SK-N-SH (cell line): Measurements from ENCODE around the gene TOPAZ1. TPM values are rescaled to one million over a fixed set of nuclear protein-coding genes. Genes with fewer than 3 reads are reported as not detected.

Experiments
- CTCF ChIA-PET: fragments of 300-600, 350-600 bp; formaldehyde crosslinking; extraction: SDS; loops from one replicate; lab custom pipeline; 2021; lab: Yijun Ruan, JAX
- POLR2A ChIA-PET: fragments of 350-600 bp; sonication (Branson Sonifier 250); formaldehyde crosslinking; extraction: SDS; loops from one replicate; lab custom pipeline; 2020; ENCODE audit warnings: antibody characterized with exemption, inconsistent platforms; lab: Yijun Ruan, JAX
- DNase-seq: peaks from one replicate; pipeline ENCODE4 v3.0.0; 2012
- H2AFZ ChIP-seq: fragments of 200-600 bp; sonication (generic); 2 replicates; pipeline ENCODE4 v1.8.1; 2016; ENCODE audit warnings: antibody characterized with exemption, mild to moderate bottlenecking, low read depth
- H3F3A ChIP-seq: fragments of 200-600 bp; sonication (generic); replicated peaks from 2 replicates; pipeline ENCODE3; 2016; ENCODE audit warnings: antibody characterized with exemption, mild to moderate bottlenecking; ENCODE audit not compliant: insufficient read depth
- H3K27ac ChIP-seq, 2 experiments: fragments of 200-500 bp in 1 of 2; fragments of 200-600 bp in 1 of 2; sonication (Bioruptor generic) in 1 of 2; sonication (generic), shearing (Covaris generic) in 1 of 2; 2 replicates each; pipeline versions ENCODE4 v1.5.1 to v1.6.1; 2014 to 2016; ENCODE audit warnings: low read depth in 2 of 2, inconsistent platforms in 1 of 2, low read length in 1 of 2, mild to moderate bottlenecking in 1 of 2, mixed read lengths in 1 of 2
- H3K27me3 ChIP-seq: fragments of 200-600 bp; sonication (generic), shearing (Covaris generic); 2 replicates; pipeline ENCODE4 v1.6.1; 2016; ENCODE audit warnings: mixed run types; ENCODE audit not compliant: insufficient read depth
- H3K36me3 ChIP-seq, 2 experiments: fragments of 200-500 bp in 1 of 2; fragments of 200-600 bp in 1 of 2; sonication (Bioruptor generic) in 1 of 2; sonication (generic) in 1 of 2; replicated peaks in 1 of 2; 2 replicates each; pipeline versions ENCODE3 to v1.5.1; 2014 to 2016; ENCODE audit warnings: low read length in 1 of 2, mild to moderate bottlenecking in 1 of 2; ENCODE audit not compliant: insufficient read depth in 2 of 2, control insufficient read depth in 1 of 2
- H3K4me1 ChIP-seq, 2 experiments: fragments of 200-500 bp in 1 of 2; fragments of 200-600 bp in 1 of 2; sonication (Bioruptor generic) in 1 of 2; sonication (generic), shearing (Covaris generic) in 1 of 2; 2 replicates each; pipeline versions ENCODE4 v1.5.1 to v1.6.1; 2014 to 2016; ENCODE audit warnings: low read depth in 1 of 2, low read length in 1 of 2, mixed run types in 1 of 2; ENCODE audit not compliant: insufficient read depth in 2 of 2, control insufficient read depth in 1 of 2
- H3K4me2 ChIP-seq: fragments of 200-600 bp; sonication (generic), shearing (Covaris generic); 2 replicates; pipeline ENCODE4 v1.6.1; 2017; ENCODE audit warnings: mixed run types
- H3K4me3 ChIP-seq, 2 experiments: fragments of 200-500 bp in 1 of 2; fragments of 200-600 bp in 1 of 2; sonication (Bioruptor generic) in 1 of 2; sonication (generic), shearing (Covaris generic) in 1 of 2; 2 replicates each; pipeline versions ENCODE4 v1.5.1 to v1.8.1; 2014 to 2016; ENCODE audit warnings: low read depth in 2 of 2, inconsistent platforms in 1 of 2, low read length in 1 of 2, mild to moderate bottlenecking in 1 of 2, mixed read lengths in 1 of 2, moderate library complexity in 1 of 2
- H3K79me2 ChIP-seq: fragments of 200-600 bp; sonication (generic); 2 replicates; pipeline ENCODE4 v1.8.1; 2017; ENCODE audit warnings: mild to moderate bottlenecking; ENCODE audit not compliant: insufficient read depth
- H3K9ac ChIP-seq: fragments of 200-600 bp; sonication (generic); 2 replicates; pipeline ENCODE4 v1.6.1; 2017; ENCODE audit warnings: mixed run types
- H3K9me2 ChIP-seq: fragments of 200-600 bp; sonication (generic); 2 replicates; pipeline ENCODE4 v1.6.1; 2017; ENCODE audit warnings: mixed run types
- H3K9me3 ChIP-seq: fragments of 200-600 bp; sonication (generic); 2 replicates; pipeline ENCODE4 v1.6.1; 2017; ENCODE audit warnings: mixed run types, mild to moderate bottlenecking, moderate library complexity
- H4K20me1 ChIP-seq: fragments of 200-600 bp; sonication (generic); 2 replicates; pipeline ENCODE4 v1.6.1; 2017; ENCODE audit warnings: mild to moderate bottlenecking, mixed run types; ENCODE audit not compliant: insufficient read depth
- EP300 ChIP-seq, 2 experiments: IDR thresholded peaks; 2 replicates each; pipeline versions ENCODE4 v1.4.0 to v1.6.1; 2012; ENCODE audit warnings: borderline replicate concordance in 1 of 2, low read depth in 1 of 2, low read length in 1 of 2
- FOXJ3 ChIP-seq: sonication (generic); formaldehyde crosslinking; IDR thresholded peaks from 2 replicates; pipeline ENCODE4 v1.5.1; 2020; ENCODE audit warnings: mild to moderate bottlenecking, missing genetic modification reagents
- GABPA ChIP-seq: IDR thresholded peaks from 2 replicates; pipeline ENCODE4 v1.4.0; 2012; ENCODE audit warnings: low read depth, mild to moderate bottlenecking
- MEF2A ChIP-seq: IDR thresholded peaks from 2 replicates; pipeline ENCODE4 v1.4.0; 2012; ENCODE audit warnings: low read depth, borderline replicate concordance
- NRF1 ChIP-seq: IDR thresholded peaks from 2 replicates; pipeline ENCODE4 v1.6.1; 2012; ENCODE audit warnings: low read depth, mild to moderate bottlenecking, low read length
- RAD21 ChIP-seq: IDR thresholded peaks from 2 replicates; pipeline ENCODE4 v1.6.1; 2012; ENCODE audit warnings: mild to moderate bottlenecking, low read length
- SMC3 ChIP-seq: IDR thresholded peaks from 2 replicates; pipeline ENCODE4 v1.6.1; 2012; ENCODE audit warnings: low read depth, low read length, improper control_type of control experiment
- TAF1 ChIP-seq: IDR thresholded peaks from 2 replicates; pipeline ENCODE4 v1.6.1; 2012; ENCODE audit warnings: low read depth, mild to moderate bottlenecking, low read length, moderate library complexity, borderline replicate concordance
- TCF12 ChIP-seq: IDR thresholded peaks from 2 replicates; pipeline ENCODE4 v1.4.0; 2012
- WGBS: methylation state at CpG from one replicate; pipeline ENCODE4 v1.1.6; 2017; ENCODE audit warnings: low lambda C conversion rate; 5-methylcytosine and 5-hydroxymethylcytosine counted together
- polyA plus RNA-seq, 3 experiments: library from polyadenylated mRNA; depleted of rRNA; stranded (reverse); fragments of >200 nt; gene quantifications; 2 replicates each; pipeline ENCODE4 v1.2.3, GENCODE V29; 2012
- TF ChIP-seq, protein P1 (sequence below): IDR thresholded peaks from 2 replicates; pipeline ENCODE4 v1.6.1; 2012; ENCODE audit warnings: mild to moderate bottlenecking, low read depth, low read length, moderate library complexity
- TF ChIP-seq, protein P2 (sequence below): fragments of 150-350 bp; IDR thresholded peaks from 2 replicates; pipeline ENCODE4 v1.6.1; 2016; ENCODE audit warnings: mild to moderate bottlenecking, low read depth, low read length
- TF ChIP-seq, protein P3 (sequence below): IDR thresholded peaks from 2 replicates; pipeline ENCODE4 v1.4.0; 2012; ENCODE audit warnings: low read depth, borderline replicate concordance

The TOPAZ1 gene
- polyA plus RNA-seq, 1 of the 3 experiments (the other 2 are of a cell fraction), result not detected

DNA sequence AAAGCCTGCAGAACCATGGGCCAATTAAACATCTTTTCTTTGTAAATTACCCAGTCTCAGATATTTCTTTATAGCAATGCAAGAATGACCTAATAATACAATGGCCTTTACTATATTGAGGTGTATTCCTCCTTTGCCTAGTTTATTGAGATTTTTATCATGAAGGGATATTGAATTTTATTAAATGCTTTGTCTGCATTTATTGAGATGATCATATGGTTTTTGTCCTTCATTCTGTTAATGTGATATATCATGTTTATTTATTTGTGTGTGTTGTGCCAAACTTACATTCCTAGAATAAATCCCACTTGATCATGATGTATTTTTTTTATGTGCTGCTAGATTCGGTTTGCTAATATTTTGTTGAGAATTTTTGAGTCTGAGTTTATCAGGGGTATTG is 36.2 kb downstream of the TOPAZ1 start (continued):
- TF ChIP-seq, protein P1, sequence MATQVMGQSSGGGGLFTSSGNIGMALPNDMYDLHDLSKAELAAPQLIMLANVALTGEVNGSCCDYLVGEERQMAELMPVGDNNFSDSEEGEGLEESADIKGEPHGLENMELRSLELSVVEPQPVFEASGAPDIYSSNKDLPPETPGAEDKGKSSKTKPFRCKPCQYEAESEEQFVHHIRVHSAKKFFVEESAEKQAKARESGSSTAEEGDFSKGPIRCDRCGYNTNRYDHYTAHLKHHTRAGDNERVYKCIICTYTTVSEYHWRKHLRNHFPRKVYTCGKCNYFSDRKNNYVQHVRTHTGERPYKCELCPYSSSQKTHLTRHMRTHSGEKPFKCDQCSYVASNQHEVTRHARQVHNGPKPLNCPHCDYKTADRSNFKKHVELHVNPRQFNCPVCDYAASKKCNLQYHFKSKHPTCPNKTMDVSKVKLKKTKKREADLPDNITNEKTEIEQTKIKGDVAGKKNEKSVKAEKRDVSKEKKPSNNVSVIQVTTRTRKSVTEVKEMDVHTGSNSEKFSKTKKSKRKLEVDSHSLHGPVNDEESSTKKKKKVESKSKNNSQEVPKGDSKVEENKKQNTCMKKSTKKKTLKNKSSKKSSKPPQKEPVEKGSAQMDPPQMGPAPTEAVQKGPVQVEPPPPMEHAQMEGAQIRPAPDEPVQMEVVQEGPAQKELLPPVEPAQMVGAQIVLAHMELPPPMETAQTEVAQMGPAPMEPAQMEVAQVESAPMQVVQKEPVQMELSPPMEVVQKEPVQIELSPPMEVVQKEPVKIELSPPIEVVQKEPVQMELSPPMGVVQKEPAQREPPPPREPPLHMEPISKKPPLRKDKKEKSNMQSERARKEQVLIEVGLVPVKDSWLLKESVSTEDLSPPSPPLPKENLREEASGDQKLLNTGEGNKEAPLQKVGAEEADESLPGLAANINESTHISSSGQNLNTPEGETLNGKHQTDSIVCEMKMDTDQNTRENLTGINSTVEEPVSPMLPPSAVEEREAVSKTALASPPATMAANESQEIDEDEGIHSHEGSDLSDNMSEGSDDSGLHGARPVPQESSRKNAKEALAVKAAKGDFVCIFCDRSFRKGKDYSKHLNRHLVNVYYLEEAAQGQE, result no peak
- TF ChIP-seq MEF2A (no peak), TAF1 (no peak), EP300 (IDR thresholded peaks at IDR 0.05; ENCODE audit: borderline replicate concordance in 1 of 2, low read depth in 1 of 2, low read length in 1 of 2) (no peak)

DNA sequence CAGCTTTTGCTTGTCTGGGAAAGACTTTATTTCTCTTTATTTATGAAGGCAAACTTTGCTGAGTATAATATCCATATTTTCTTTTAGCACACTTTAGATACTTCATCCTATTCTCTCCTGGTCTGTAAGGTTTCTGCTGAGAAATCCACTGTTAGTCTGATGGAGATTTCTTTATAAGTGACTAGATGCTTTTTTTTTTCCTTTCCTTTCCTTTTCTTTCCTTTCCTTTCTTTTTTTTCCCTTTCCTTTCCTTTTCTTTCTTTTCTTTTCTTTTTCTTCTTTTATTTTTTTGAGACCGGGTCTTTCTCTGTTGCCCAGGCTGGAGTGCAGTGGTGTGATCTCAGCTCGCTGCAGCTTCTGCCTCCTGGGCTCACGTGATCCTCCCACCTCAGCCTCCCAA is 38.4 kb downstream of the TOPAZ1 start:
- no peaks in the 10 kb centered on the region for H3K79me2 ChIP-seq
- H4K20me1 ChIP-seq, result no peaks in the 10 kb centered on the region
- no peaks in the 10 kb centered on the region for H3K9me3 ChIP-seq
- no peaks in the 10 kb centered on the region; a peak in 1 of 4 replicates for H3K4me1 ChIP-seq
- H3F3A ChIP-seq, result no peaks in the 10 kb centered on the region
- CTCF ChIA-PET, result interaction anchor here (1.4 kb wide), 1 partner anchor 11 kb away, joined by 3 read pairs; no protein-coding TSS in a partner anchor
- no peaks in the 10 kb centered on the region for H3K36me3 ChIP-seq
- no peaks in the 10 kb centered on the region for H3K9me2 ChIP-seq
- POLR2A ChIA-PET, result interaction anchor here (0.7 kb wide), 1 partner anchor 947 kb away, joined by 3 read pairs; no protein-coding TSS in a partner anchor
- no peak for DNase-seq
- WGBS, result 53% methylated on average over 3 of the region's 3 CpGs
- H2AFZ ChIP-seq, result no peak overlapping the region
- H3K9ac ChIP-seq, result no peak overlapping the region
- H3K4me2 ChIP-seq, result no peak overlapping the region
- H3K27ac ChIP-seq, result no peak overlapping the region
- H3K4me3 ChIP-seq, result no peak overlapping the region
- TF ChIP-seq, protein P2, sequence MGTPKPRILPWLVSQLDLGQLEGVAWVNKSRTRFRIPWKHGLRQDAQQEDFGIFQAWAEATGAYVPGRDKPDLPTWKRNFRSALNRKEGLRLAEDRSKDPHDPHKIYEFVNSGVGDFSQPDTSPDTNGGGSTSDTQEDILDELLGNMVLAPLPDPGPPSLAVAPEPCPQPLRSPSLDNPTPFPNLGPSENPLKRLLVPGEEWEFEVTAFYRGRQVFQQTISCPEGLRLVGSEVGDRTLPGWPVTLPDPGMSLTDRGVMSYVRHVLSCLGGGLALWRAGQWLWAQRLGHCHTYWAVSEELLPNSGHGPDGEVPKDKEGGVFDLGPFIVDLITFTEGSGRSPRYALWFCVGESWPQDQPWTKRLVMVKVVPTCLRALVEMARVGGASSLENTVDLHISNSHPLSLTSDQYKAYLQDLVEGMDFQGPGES, result no peak
- no peak for TF ChIP-seq TAF1
- TF ChIP-seq FOXJ3 (CRISPR knock-in tag), result no peak
- TF ChIP-seq GABPA, result no peak
- TF ChIP-seq RAD21, result no peak
- TF ChIP-seq SMC3, result no peak
- TF ChIP-seq NRF1, result no peak
- TF ChIP-seq, protein P3, sequence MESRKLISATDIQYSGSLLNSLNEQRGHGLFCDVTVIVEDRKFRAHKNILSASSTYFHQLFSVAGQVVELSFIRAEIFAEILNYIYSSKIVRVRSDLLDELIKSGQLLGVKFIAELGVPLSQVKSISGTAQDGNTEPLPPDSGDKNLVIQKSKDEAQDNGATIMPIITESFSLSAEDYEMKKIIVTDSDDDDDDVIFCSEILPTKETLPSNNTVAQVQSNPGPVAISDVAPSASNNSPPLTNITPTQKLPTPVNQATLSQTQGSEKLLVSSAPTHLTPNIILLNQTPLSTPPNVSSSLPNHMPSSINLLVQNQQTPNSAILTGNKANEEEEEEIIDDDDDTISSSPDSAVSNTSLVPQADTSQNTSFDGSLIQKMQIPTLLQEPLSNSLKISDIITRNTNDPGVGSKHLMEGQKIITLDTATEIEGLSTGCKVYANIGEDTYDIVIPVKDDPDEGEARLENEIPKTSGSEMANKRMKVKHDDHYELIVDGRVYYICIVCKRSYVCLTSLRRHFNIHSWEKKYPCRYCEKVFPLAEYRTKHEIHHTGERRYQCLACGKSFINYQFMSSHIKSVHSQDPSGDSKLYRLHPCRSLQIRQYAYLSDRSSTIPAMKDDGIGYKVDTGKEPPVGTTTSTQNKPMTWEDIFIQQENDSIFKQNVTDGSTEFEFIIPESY, result no peak
- no peak for TF ChIP-seq EP300 (IDR thresholded peaks at IDR 0.05; ENCODE audit: borderline replicate concordance in 1 of 2, low read depth in 1 of 2, low read length in 1 of 2)
- no peak for TF ChIP-seq TCF12
- no peaks in the 10 kb centered on the region; the same call in 1 of the 2 replicates for H3K27me3 ChIP-seq
